Stimulated activated CD8-positive, alpha-beta memory T cell treated with anti-CD3 and anti-CD28 coated beads, Interleukin-12 subunit alpha, Interleukin-12 subunit beta, amount 100 ng/mL, for 1 hour (primary cell): ENCODE data around the gene BACE2.

Experiments used
- DNase-seq: peaks from one replicate; pipeline ENCODE4 v3.0.0-alpha.2; 2020; ENCODE audit warnings: low read depth

Gene BACE2

GRCh38 chr21:41322496-41323382, 154.8 kb downstream of the BACE2 start:
- no peak for DNase-seq

GRCh38 chr21:41325138-41325912, 157.4 kb downstream of the BACE2 start:
- no peak for DNase-seq

- DNase-seq: no peak
Observed at GRCh38 chr21:41326414-41327080, 158.6 kb downstream of the BACE2 start.

- no peak for DNase-seq
Observed at GRCh38 chr21:41327753-41328152, 159.8 kb downstream of the BACE2 start.

GRCh38 chr21:41328660-41329607, 161.0 kb downstream of the BACE2 start:
- DNase-seq: no peak
